SJSA1 (cell line): Measurements from ENCODE around the gene FAM47E. TPM values are rescaled to one million over a fixed set of nuclear protein-coding genes. Genes with fewer than 3 reads are reported as not detected.
"Not testable (repeated sequence)": the region's sequence is repeated elsewhere in the genome, so short reads cannot be mapped to it uniquely, and the experiment has no call there.

Experiments used
- DNase-seq, 2 experiments: peaks; one replicate each; pipeline ENCODE4 v3.0.0-alpha.2; 2015 to 2020; ENCODE audit warnings: low spot score in 2 of 2, low read depth in 1 of 2
- H3K27ac ChIP-seq: fragments of 250-450 bp; sonication (Bioruptor Pico); 2 replicates; pipeline ENCODE4 v1.5.1; 2020; ENCODE audit warnings: mild to moderate bottlenecking, moderate library complexity
- H3K27me3 ChIP-seq: fragments of 250-450 bp; sonication (Bioruptor Pico); replicated peaks from 2 replicates; pipeline ENCODE4 v1.5.1; 2020; ENCODE audit warnings: mild to moderate bottlenecking, moderate library complexity
- H3K36me3 ChIP-seq: fragments of 250-450 bp; sonication (Bioruptor Pico); 2 replicates; pipeline ENCODE4 v1.5.1; 2020; ENCODE audit warnings: mild to moderate bottlenecking
- H3K4me1 ChIP-seq: fragments of 250-450 bp; sonication (Bioruptor Pico); replicated peaks from 2 replicates; pipeline ENCODE4 v1.6.1; 2021; ENCODE audit warnings: mild to moderate bottlenecking
- H3K4me3 ChIP-seq: fragments of 250-450 bp; sonication (Bioruptor Pico); 2 replicates; pipeline ENCODE4 v1.5.1; 2020; ENCODE audit warnings: mild to moderate bottlenecking
- H3K9me3 ChIP-seq: fragments of 250-450 bp; sonication (Bioruptor Pico); replicated peaks from 2 replicates; pipeline ENCODE4 v1.5.1; 2020; ENCODE audit warnings: mild to moderate bottlenecking
- total RNA-seq: library from RNA; depleted of rRNA; stranded (reverse); fragments of >200 nt; shearing (Covaris generic); gene quantifications from 2 replicates; pipeline ENCODE4 v1.2.3, GENCODE V29; 2014

FAM47E gene
- total RNA-seq, 1 experiment from 2014 or later, result not detected

- H3K27ac ChIP-seq, result no peak overlapping the region
- H3K9me3 ChIP-seq, result no peaks in the 10 kb centered on the region
- no peak overlapping the region for H3K4me3 ChIP-seq
- H3K27me3 ChIP-seq, result 0 out of 2 replicates have a peak, but pooled peaks cover 3% of the 10 kb centered on the region
- no peak for DNase-seq
- H3K36me3 ChIP-seq, result no peaks in the 10 kb centered on the region
- H3K4me1 ChIP-seq, result no peaks in the 10 kb centered on the region
These were observed 29.2 kb downstream of the FAM47E start for GRCh38 chr4:76280488-76281441.

- H3K4me1 ChIP-seq, H3K36me3 ChIP-seq, H3K9me3 ChIP-seq, H3K4me3 ChIP-seq, H3K27ac ChIP-seq, H3K27me3 ChIP-seq, DNase-seq: not testable (repeated sequence)
These were observed 30.1 kb downstream of the FAM47E start for GRCh38 chr4:76281594-76281993.

- no peaks in the 10 kb centered on the region for H3K36me3 ChIP-seq
- H3K27ac ChIP-seq, result no peak overlapping the region
- H3K4me1 ChIP-seq, result no peaks in the 10 kb centered on the region
- H3K27me3 ChIP-seq, result 0 out of 2 replicates have a peak, but pooled peaks cover 3% of the 10 kb centered on the region
- no peak for DNase-seq
- no peaks in the 10 kb centered on the region for H3K9me3 ChIP-seq
- no peak overlapping the region for H3K4me3 ChIP-seq
These were observed 31.6 kb downstream of the FAM47E start for GRCh38 chr4:76282941-76283689.

- Histone ChIP-seq H3K27me3 (0 out of 2 replicates have a peak, but pooled peaks cover 3% of the 10 kb centered on the region), H3K36me3 (no peaks in the 10 kb centered on the region), H3K4me3 (no peak overlapping the region), H3K4me1 (no peaks in the 10 kb centered on the region), H3K27ac (no peak overlapping the region), H3K9me3 (no peaks in the 10 kb centered on the region)
- no peak for DNase-seq
These were observed 32.4 kb downstream of the FAM47E start for GRCh38 chr4:76283900-76284299.

GRCh38 chr4:76287811-76288210 lies 36.3 kb downstream of the FAM47E start:
- H3K4me3 ChIP-seq, H3K36me3 ChIP-seq, H3K27ac ChIP-seq, H3K9me3 ChIP-seq, DNase-seq, H3K4me1 ChIP-seq, H3K27me3 ChIP-seq: not testable (repeated sequence)

GRCh38 chr4:76292730-76293129 lies 41.2 kb downstream of the FAM47E start:
- Histone ChIP-seq H3K4me1 (no peaks in the 10 kb centered on the region), H3K36me3 (no peaks in the 10 kb centered on the region), H3K9me3 (peaks cover 3% of the 10 kb centered on the region), H3K27me3 (0 out of 2 replicates have a peak, but pooled peaks cover 5% of the 10 kb centered on the region), H3K4me3 (no peak overlapping the region), H3K27ac (no peak overlapping the region)
- DNase-seq, result no peak

GRCh38 chr4:76293772-76294171 lies 42.3 kb downstream of the FAM47E start:
- Histone ChIP-seq H3K27me3 (0 out of 2 replicates have a peak, but pooled peaks cover 5% of the 10 kb centered on the region), H3K9me3 (peaks cover 3% of the 10 kb centered on the region)

GRCh38 chr4:76296286-76296820 lies 44.8 kb downstream of the FAM47E start:
- no peaks in the 10 kb centered on the region for H3K36me3 ChIP-seq
- H3K9me3 ChIP-seq, result peaks cover 3% of the 10 kb centered on the region
- H3K4me3 ChIP-seq, result no peak overlapping the region
- no peak for DNase-seq
- peaks cover 17% of the 10 kb centered on the region for H3K4me1 ChIP-seq
- no peak overlapping the region for H3K27ac ChIP-seq
- H3K27me3 ChIP-seq, result 0 out of 2 replicates have a peak, but pooled peaks cover 5% of the 10 kb centered on the region

More at GRCh38 chr4:76293772-76294171, 42.3 kb downstream of the FAM47E start:
- no peaks in the 10 kb centered on the region for H3K4me1 ChIP-seq
- no peak for DNase-seq
- H3K27ac ChIP-seq, result no peak overlapping the region
- no peaks in the 10 kb centered on the region for H3K36me3 ChIP-seq
- H3K4me3 ChIP-seq, result no peak overlapping the region

- Histone ChIP-seq H3K4me1 (peaks cover 27% of the 10 kb centered on the region), H3K9me3 (peaks cover 3% of the 10 kb centered on the region), H3K4me3 (no peak overlapping the region), H3K27me3 (0 out of 2 replicates have a peak, but pooled peaks cover 3% of the 10 kb centered on the region), H3K27ac (no peak overlapping the region), H3K36me3 (no peaks in the 10 kb centered on the region)
- no peak for DNase-seq
These were observed 46.7 kb downstream of the FAM47E start for GRCh38 chr4:76298227-76298626.

GRCh38 chr4:76300012-76300411 lies 48.5 kb downstream of the FAM47E start:
- Histone ChIP-seq H3K9me3 (peaks cover 3% of the 10 kb centered on the region), H3K4me3 (no peak overlapping the region), H3K36me3 (no peaks in the 10 kb centered on the region), H3K27me3 (no peaks in the 10 kb centered on the region), H3K27ac (no peak overlapping the region), H3K4me1 (peaks cover 27% of the 10 kb centered on the region)
- DNase-seq, result peak in 1 of 2 experiments; percentile 17

- peaks cover 33% of the 10 kb centered on the region for H3K4me1 ChIP-seq
- H3K27ac ChIP-seq, result peak overlapping the region; percentile 38
- H3K36me3 ChIP-seq, result no peaks in the 10 kb centered on the region
- H3K9me3 ChIP-seq, result peaks cover 3% of the 10 kb centered on the region
- no peak overlapping the region for H3K4me3 ChIP-seq
- H3K27me3 ChIP-seq, result no peaks in the 10 kb centered on the region
- DNase-seq, result peak; percentile 54 to 63
These were observed 49.7 kb downstream of the FAM47E start for GRCh38 chr4:76301068-76301774.

- Histone ChIP-seq H3K4me1 (peaks cover 33% of the 10 kb centered on the region), H3K9me3 (no peaks in the 10 kb centered on the region; the same call in 1 of the 2 replicates), H3K27ac (no peak overlapping the region; the same call in 1 of the 2 replicates), H3K4me3 (no peak overlapping the region), H3K27me3 (no peaks in the 10 kb centered on the region), H3K36me3 (no peaks in the 10 kb centered on the region)
- DNase-seq, result no peak
These were observed 50.2 kb downstream of the FAM47E start for GRCh38 chr4:76301775-76302162.

- Histone ChIP-seq H3K27ac (no peak overlapping the region), H3K27me3 (no peaks in the 10 kb centered on the region), H3K4me3 (no peak overlapping the region), H3K36me3 (no peaks in the 10 kb centered on the region), H3K4me1 (peaks cover 40% of the 10 kb centered on the region), H3K9me3 (no peaks in the 10 kb centered on the region; the same call in 1 of the 2 replicates)
- no peak for DNase-seq
These were observed 51.4 kb downstream of the FAM47E start for GRCh38 chr4:76302826-76303438.
